Suprapubic skin (tissue), 3 donors: Measurements from ENCODE around the gene CPEB3.

Experiments
- POLR2A ChIP-seq, 2 donors: fragments of 450-650 bp; IDR thresholded peaks; one replicate each; pipeline ENCODE4 v1.6.1; 2017; ENCODE audit warnings: antibody characterized with exemption in 2 of 2, mild to moderate bottlenecking in 2 of 2, moderate library complexity in 2 of 2
- TF ChIP-seq, protein P1 (sequence below), 2 donors: fragments of 200-600 bp in 1 of 2; fragments of 450-650 bp in 1 of 2; sonication (generic) in 1 of 2; IDR thresholded peaks; one replicate each; pipeline ENCODE4 v1.5.1; 2016 to 2019; ENCODE audit warnings: antibody characterized with exemption in 2 of 2, mild to moderate bottlenecking in 1 of 2, moderate library complexity in 1 of 2

DNA sequence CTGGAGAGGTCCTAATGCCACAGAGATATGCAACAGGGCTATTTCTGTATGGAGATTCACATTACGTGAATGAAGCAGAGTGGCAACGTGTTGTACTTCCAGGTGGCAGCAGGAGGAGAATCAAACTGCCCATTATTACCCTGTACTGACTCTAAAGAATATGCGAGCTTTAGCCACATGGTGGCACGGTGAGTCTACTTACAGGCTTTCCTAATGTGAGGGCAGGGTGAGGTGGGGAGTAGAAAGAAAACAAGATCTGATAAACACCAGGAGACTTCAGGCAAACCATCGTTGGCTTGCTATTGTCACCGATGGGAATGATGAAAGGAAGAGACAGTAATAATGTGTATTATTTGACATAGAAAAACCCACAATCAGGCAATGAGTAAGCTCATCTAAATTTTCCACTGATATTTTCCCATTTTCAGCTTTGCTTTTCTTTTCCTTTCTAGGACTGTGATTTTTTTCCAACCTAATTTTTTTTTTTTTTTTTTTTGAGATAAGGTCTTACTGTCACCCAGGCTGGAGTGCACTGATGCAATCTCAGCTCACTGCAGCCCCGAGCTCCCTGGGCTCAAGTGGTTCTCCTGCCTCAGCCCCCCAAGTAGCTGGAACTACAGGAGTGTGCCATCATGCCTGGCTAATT lies 203.0 kb downstream of the CPEB3 start:
- TF ChIP-seq POLR2A (IDR thresholded peaks at IDR 0.05) = no peak
- TF ChIP-seq, protein P1, sequence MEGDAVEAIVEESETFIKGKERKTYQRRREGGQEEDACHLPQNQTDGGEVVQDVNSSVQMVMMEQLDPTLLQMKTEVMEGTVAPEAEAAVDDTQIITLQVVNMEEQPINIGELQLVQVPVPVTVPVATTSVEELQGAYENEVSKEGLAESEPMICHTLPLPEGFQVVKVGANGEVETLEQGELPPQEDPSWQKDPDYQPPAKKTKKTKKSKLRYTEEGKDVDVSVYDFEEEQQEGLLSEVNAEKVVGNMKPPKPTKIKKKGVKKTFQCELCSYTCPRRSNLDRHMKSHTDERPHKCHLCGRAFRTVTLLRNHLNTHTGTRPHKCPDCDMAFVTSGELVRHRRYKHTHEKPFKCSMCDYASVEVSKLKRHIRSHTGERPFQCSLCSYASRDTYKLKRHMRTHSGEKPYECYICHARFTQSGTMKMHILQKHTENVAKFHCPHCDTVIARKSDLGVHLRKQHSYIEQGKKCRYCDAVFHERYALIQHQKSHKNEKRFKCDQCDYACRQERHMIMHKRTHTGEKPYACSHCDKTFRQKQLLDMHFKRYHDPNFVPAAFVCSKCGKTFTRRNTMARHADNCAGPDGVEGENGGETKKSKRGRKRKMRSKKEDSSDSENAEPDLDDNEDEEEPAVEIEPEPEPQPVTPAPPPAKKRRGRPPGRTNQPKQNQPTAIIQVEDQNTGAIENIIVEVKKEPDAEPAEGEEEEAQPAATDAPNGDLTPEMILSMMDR (IDR thresholded peaks at IDR 0.05) = peak; percentile 59 to 85
